HepG2 (cell line): ENCODE measurements around the gene MDM4. TPM values are rescaled to one million over a fixed set of nuclear protein-coding genes. Genes with fewer than 3 reads are reported as not detected.
A peak's percentile ranks its signal among the peaks of the same experiment; 100 is the strongest.

ENCODE experiments used
- CHD4 ChIP-seq: fragments of 200-600 bp; sonication (generic); IDR thresholded peaks from 2 replicates; pipeline ENCODE4 v1.7.0; 2017; ENCODE audit warnings: mild to moderate bottlenecking, low read length, borderline replicate concordance
- JARID2 ChIP-seq: sonication (generic); formaldehyde crosslinking; IDR thresholded peaks from 2 replicates; pipeline ENCODE4 v1.8.1; 2023; ENCODE audit warnings: missing genetic modification reagents, inconsistent platforms; ENCODE audit not compliant: insufficient replicate concordance
- POGZ ChIP-seq: sonication (generic); formaldehyde crosslinking; IDR thresholded peaks from 2 replicates; pipeline ENCODE4 v1.4.0; 2020; ENCODE audit warnings: mild to moderate bottlenecking, missing genetic modification reagents
- RFXANK ChIP-seq: IDR thresholded peaks from 2 replicates; pipeline ENCODE4 v1.6.1; 2016
- SKI ChIP-seq: fragments of 450-650 bp; IDR thresholded peaks from one replicate; pipeline ENCODE4 v1.6.1; 2018; ENCODE audit warnings: mild to moderate bottlenecking; ENCODE audit not compliant: partially characterized antibody
- SMYD3 ChIP-seq: sonication (generic); formaldehyde crosslinking; IDR thresholded peaks from 2 replicates; pipeline ENCODE4 v1.8.1; 2023; ENCODE audit warnings: mild to moderate bottlenecking, missing genetic modification reagents
- STAT6 ChIP-seq: sonication (generic); formaldehyde crosslinking; IDR thresholded peaks from 2 replicates; pipeline ENCODE4 v1.4.0; 2020; ENCODE audit warnings: missing genetic modification reagents, mild to moderate bottlenecking, borderline replicate concordance
- ZBTB33 ChIP-seq: sonication (generic); formaldehyde crosslinking; IDR thresholded peaks from 2 replicates; pipeline ENCODE4 v1.4.0; 2020; ENCODE audit warnings: missing genetic modification reagents
- ZNF207 ChIP-seq: fragments of 450-650 bp; IDR thresholded peaks from 2 replicates; pipeline ENCODE4 v1.6.1; 2016; ENCODE audit warnings: antibody characterized with exemption, borderline replicate concordance
- ZNF280D ChIP-seq: sonication (generic); formaldehyde crosslinking; IDR thresholded peaks from 2 replicates; pipeline ENCODE4 v1.5.1; 2020; ENCODE audit warnings: mild to moderate bottlenecking, missing genetic modification reagents
- polyA plus RNA-seq, 8 experiments: library from polyadenylated mRNA; depleted of rRNA in 3 of 8; stranded (reverse) in 7 of 8; unstranded in 1 of 8; fragments of >200 nt; fragmentation: Illumina TruSeq in 4 of 8; extraction: Trizol in 4 of 8; gene quantifications; 2 replicates each; pipeline versions ENCODE4 v1.2.1 to v1.2.3, GENCODE V29; 2011 to 2016; ENCODE audit warnings: low read depth in 4 of 8, missing spikeins in 1 of 8, mixed read lengths in 1 of 8; ENCODE audit not compliant: insufficient read depth in 1 of 8
- total RNA-seq, 5 experiments: library from RNA; depleted of rRNA; stranded (reverse); fragments of >200 nt; fragmentation: Illumina TruSeq; extraction: Trizol; gene quantifications; 2 replicates each; pipeline ENCODE4 v1.2.3, GENCODE V29; 2016; ENCODE audit warnings: low read depth in 1 of 5

MDM4 gene
- total and polyA plus RNA-seq, 2 of the 13 experiments (the other 11 are each of a cell fraction or from before 2014, with no cell fraction given), result 14.9 to 19.0 TPM

- TF ChIP-seq SMYD3 (CRISPR knock-in tag), result no peak
- TF ChIP-seq POGZ (CRISPR knock-in tag), result no peak
- no peak for TF ChIP-seq SKI
- no peak for TF ChIP-seq ZNF207
- no peak for TF ChIP-seq RFXANK (CRISPR knock-in tag)
- TF ChIP-seq ZBTB33 (CRISPR knock-in tag), result peak; percentile 90
- TF ChIP-seq ZNF280D (CRISPR knock-in tag), result no peak
- TF ChIP-seq JARID2 (CRISPR knock-in tag), result no peak
- TF ChIP-seq STAT6 (CRISPR knock-in tag), result no peak
- no peak for TF ChIP-seq CHD4
These were observed 7.5 kb downstream of the MDM4 start (continued) for GRCh38 chr1:204523605-204524215.
